H1 (cell line): ENCODE measurements around the gene ASTN2. TPM values are rescaled to one million over a fixed set of nuclear protein-coding genes. Genes with fewer than 3 reads are reported as not detected.

Experiments used
- CTCF ChIA-PET: fragments of 300-600 bp; sonication (Branson Sonifier 250); formaldehyde crosslinking; loops from one replicate; lab custom pipeline; 2021; ENCODE audit not compliant: partially characterized antibody; lab: Charles Lee
- POLR2A ChIA-PET: fragments of 300-600 bp; sonication (Branson Sonifier 250); formaldehyde crosslinking; loops from one replicate; lab custom pipeline; 2021; ENCODE audit warnings: inconsistent platforms; ENCODE audit not compliant: partially characterized antibody; lab: Charles Lee
- DNase-seq, 2 experiments: peaks; one replicate each; pipeline versions ENCODE4 v3.0.0 to v3.0.0-alpha.2; 2010 to 2022; ENCODE audit warnings: low spot score in 2 of 2, low read depth in 1 of 2, mixed read lengths in 1 of 2
- FAIRE-seq: peaks from 2 replicates; lab custom pipeline; 2011; peaks lifted over from hg19 to GRCh38; lab: Jason Lieb, UNC
- H2AFZ ChIP-seq: 2 replicates; pipeline ENCODE4 v1.8.1; 2012; ENCODE audit warnings: low read length, inconsistent platforms
- H2AK5ac ChIP-seq: 2 replicates; pipeline ENCODE4 v1.6.1; 2013; ENCODE audit warnings: low read depth, low read length
- H2BK120ac ChIP-seq: replicated peaks from 2 replicates; pipeline ENCODE3; 2013; ENCODE audit warnings: low read depth, low read length, inconsistent platforms
- H2BK12ac ChIP-seq: 2 replicates; pipeline ENCODE4 v1.6.1; 2013; ENCODE audit warnings: low read depth, low read length
- H2BK15ac ChIP-seq: 2 replicates; pipeline ENCODE4 v1.6.1; 2013; ENCODE audit warnings: low read length
- H2BK20ac ChIP-seq: 2 replicates; pipeline ENCODE4 v1.6.1; 2013; ENCODE audit warnings: low read length
- H2BK5ac ChIP-seq: 2 replicates; pipeline ENCODE4 v1.6.1; 2013; ENCODE audit warnings: low read depth, low read length
- H3K14ac ChIP-seq: 2 replicates; pipeline ENCODE4 v1.6.1; 2013; ENCODE audit warnings: inconsistent platforms; ENCODE audit not compliant: insufficient read length
- H3K18ac ChIP-seq: 2 replicates; pipeline ENCODE4 v1.6.1; 2013; ENCODE audit warnings: low read length; ENCODE audit errors: extremely low read depth
- H3K23ac ChIP-seq: 2 replicates; pipeline ENCODE4 v1.6.1; 2013; ENCODE audit warnings: inconsistent platforms; ENCODE audit not compliant: insufficient read length
- H3K23me2 ChIP-seq: 2 replicates; pipeline ENCODE4 v1.6.1; 2013; ENCODE audit warnings: low read depth, low read length
- H3K27ac ChIP-seq: 2 replicates; pipeline ENCODE4 v1.6.1; 2011; ENCODE audit warnings: low read depth, low read length, inconsistent platforms
- H3K27me3 ChIP-seq, 4 experiments: replicated peaks in 1 of 4; 1 replicate in 1 of 4; 2 replicates in 3 of 4; pipeline versions ENCODE4 v1.6.1 to v1.8.1; 2011 to 2013; ENCODE audit warnings: low read length in 3 of 4, mild to moderate bottlenecking in 3 of 4, inconsistent platforms in 2 of 4, mixed read lengths in 2 of 4, moderate library complexity in 1 of 4; ENCODE audit not compliant: control insufficient read depth in 3 of 4, insufficient read depth in 3 of 4; ENCODE audit errors: extremely low read depth in 1 of 4
- H3K36me3 ChIP-seq, 4 experiments: 2 replicates each; pipeline versions ENCODE4 v1.6.1 to v1.8.1; 2011 to 2013; ENCODE audit warnings: mild to moderate bottlenecking in 4 of 4, low read length in 3 of 4, moderate library complexity in 2 of 4, control low read depth in 1 of 4, inconsistent platforms in 1 of 4; ENCODE audit not compliant: insufficient read depth in 4 of 4, control insufficient read depth in 2 of 4
- H3K4ac ChIP-seq: replicated peaks from 2 replicates; pipeline ENCODE3; 2013; ENCODE audit warnings: low read length, low read depth, mixed read lengths, inconsistent platforms; ENCODE audit not compliant: insufficient read length
- H3K4me1 ChIP-seq, 4 experiments: replicated peaks in 1 of 4; 1 replicate in 1 of 4; 2 replicates in 3 of 4; pipeline versions ENCODE4 v1.6.1 to v1.8.1; 2011 to 2013; ENCODE audit warnings: low read length in 3 of 4, inconsistent platforms in 2 of 4, mixed read lengths in 1 of 4; ENCODE audit not compliant: insufficient read depth in 4 of 4, control insufficient read depth in 3 of 4
- H3K4me2 ChIP-seq, 2 experiments: 2 replicates each; pipeline versions ENCODE4 v1.6.1 to v1.8.1; 2011 to 2013; ENCODE audit warnings: low read depth in 2 of 2, low read length in 2 of 2, control low read depth in 1 of 2, inconsistent platforms in 1 of 2, mild to moderate bottlenecking in 1 of 2; ENCODE audit not compliant: insufficient read depth in 1 of 2
- H3K4me3 ChIP-seq, 4 experiments: fragments of 200-600, 300-600 bp in 1 of 4; sonication (generic), shearing (Covaris generic), sonication (Bioruptor Twin) in 1 of 4; 2 replicates each; pipeline versions ENCODE4 v1.5.1 to v1.8.1; 2011 to 2016; ENCODE audit warnings: low read length in 4 of 4, low read depth in 3 of 4, control low read depth in 2 of 4, inconsistent platforms in 2 of 4, mild to moderate bottlenecking in 2 of 4, mixed read lengths in 1 of 4, moderate library complexity in 1 of 4; ENCODE audit not compliant: insufficient read depth in 2 of 4; ENCODE audit errors: extremely low read depth in 1 of 4
- H3K56ac ChIP-seq: replicated peaks from 2 replicates; pipeline ENCODE3; 2013; ENCODE audit warnings: low read depth, mild to moderate bottlenecking, mixed read lengths, low read length, inconsistent platforms; ENCODE audit not compliant: insufficient read length
- H3K79me1 ChIP-seq: 2 replicates; pipeline ENCODE4 v1.6.1; 2013; ENCODE audit warnings: low read depth, low read length, control low read depth
- H3K79me2 ChIP-seq, 2 experiments: 2 replicates each; pipeline versions ENCODE4 v1.6.1 to v1.8.1; 2012 to 2013; ENCODE audit warnings: low read length in 2 of 2, mild to moderate bottlenecking in 2 of 2, inconsistent platforms in 1 of 2; ENCODE audit not compliant: insufficient read depth in 2 of 2, control insufficient read depth in 1 of 2
- H3K9ac ChIP-seq, 4 experiments: replicated peaks in 1 of 4; 1 replicate in 1 of 4; 2 replicates in 3 of 4; pipeline versions ENCODE4 v1.6.1 to v1.8.1; 2011 to 2013; ENCODE audit warnings: low read depth in 3 of 4, low read length in 3 of 4, control low read depth in 2 of 4, mild to moderate bottlenecking in 2 of 4, moderate library complexity in 2 of 4, inconsistent platforms in 1 of 4; ENCODE audit errors: extremely low read depth in 1 of 4
- H3K9me3 ChIP-seq, 2 experiments: 2 replicates each; pipeline versions ENCODE4 v1.6.1 to v1.8.1; 2012 to 2013; ENCODE audit warnings: mild to moderate bottlenecking in 2 of 2, moderate library complexity in 2 of 2, control low read depth in 1 of 2, inconsistent platforms in 1 of 2, low read depth in 1 of 2, low read length in 1 of 2, mixed read lengths in 1 of 2; ENCODE audit not compliant: insufficient read depth in 2 of 2
- H4K20me1 ChIP-seq, 2 experiments: replicated peaks in 1 of 2; 2 replicates each; pipeline versions ENCODE3 to v1.8.1; 2011 to 2013; ENCODE audit warnings: inconsistent platforms in 2 of 2, low read length in 2 of 2, mild to moderate bottlenecking in 1 of 2; ENCODE audit not compliant: insufficient read depth in 2 of 2, control insufficient read depth in 1 of 2
- H4K5ac ChIP-seq: 2 replicates; pipeline ENCODE4 v1.6.1; 2013; ENCODE audit warnings: low read length, low read depth, mixed read lengths, inconsistent platforms; ENCODE audit not compliant: insufficient read length
- H4K8ac ChIP-seq: 2 replicates; pipeline ENCODE4 v1.8.0; 2013; ENCODE audit warnings: mild to moderate bottlenecking, moderate library complexity, low read length, inconsistent platforms; ENCODE audit not compliant: insufficient read depth; ENCODE audit errors: extremely low read depth
- H4K91ac ChIP-seq: replicated peaks from 2 replicates; pipeline ENCODE3; 2013; ENCODE audit warnings: low read length, mixed read lengths, inconsistent platforms; ENCODE audit not compliant: insufficient read length
- BRCA1 ChIP-seq: IDR thresholded peaks from 2 replicates; pipeline ENCODE4 v1.6.1; 2012; ENCODE audit warnings: low read depth, low read length, improper control_type of control experiment
- CTCF ChIP-seq, 3 experiments: IDR thresholded peaks; 1 replicate in 2 of 3; 2 replicates in 1 of 3; pipeline versions ENCODE4 v1.5.1 to v1.6.1; 2011; ENCODE audit warnings: low read length in 3 of 3, mild to moderate bottlenecking in 3 of 3, inconsistent platforms in 2 of 3, low read depth in 1 of 3, moderate library complexity in 1 of 3; ENCODE audit not compliant: insufficient read depth in 1 of 3; ENCODE audit errors: control extremely low read depth in 1 of 3
- E2F6 ChIP-seq: IDR thresholded peaks from 2 replicates; pipeline ENCODE4 v1.6.1; 2012; ENCODE audit warnings: inconsistent platforms
- EP300 ChIP-seq, 2 experiments: IDR thresholded peaks; 1 replicate in 1 of 2; 2 replicates in 1 of 2; pipeline ENCODE4 v1.6.1; 2011 to 2012; ENCODE audit warnings: low read depth in 2 of 2, low read length in 2 of 2, mild to moderate bottlenecking in 2 of 2, borderline replicate concordance in 1 of 2, inconsistent platforms in 1 of 2, moderate library complexity in 1 of 2
- JUN ChIP-seq: IDR thresholded peaks from 2 replicates; pipeline ENCODE4 v1.6.1; 2011; ENCODE audit warnings: low read depth, mild to moderate bottlenecking, improper control_type of control experiment, low read length
- MAX ChIP-seq: IDR thresholded peaks from 2 replicates; pipeline ENCODE4 v1.6.1; 2012; ENCODE audit warnings: inconsistent platforms
- SIRT6 ChIP-seq: IDR thresholded peaks from one replicate; pipeline ENCODE4 v1.7.1; 2012; ENCODE audit warnings: low read length, inconsistent platforms
- TAF7 ChIP-seq: optimal IDR thresholded peaks from 2 replicates; pipeline ENCODE3; 2011; ENCODE audit warnings: low read depth, mild to moderate bottlenecking, inconsistent platforms, low read length, moderate library complexity, borderline replicate concordance
- TBP ChIP-seq: IDR thresholded peaks from 2 replicates; pipeline ENCODE4 v1.6.1; 2011; ENCODE audit warnings: low read depth, low read length, improper control_type of control experiment
- WGBS, 2 experiments: shearing (Covaris generic) in 1 of 2; methylation state at CpG; one replicate each; pipeline versions ENCODE4 v1.1.6 to v1.1.7; 2013 to 2015; ENCODE audit warnings: low lambda C conversion rate in 2 of 2, mixed read lengths in 2 of 2, inconsistent platforms in 1 of 2, low coverage in 1 of 2, missing lambda C conversion rate in 1 of 2; ENCODE audit not compliant: insufficient replicate concordance in 2 of 2, insufficient coverage in 1 of 2, insufficient read length in 1 of 2; ENCODE audit errors: extremely low coverage in 1 of 2, missing lambda C conversion rate in 1 of 2; 5-methylcytosine and 5-hydroxymethylcytosine counted together
- polyA plus RNA-seq, 7 experiments: library from polyadenylated mRNA; depleted of rRNA in 3 of 7; stranded (reverse) in 5 of 7; unstranded in 2 of 7; fragments of >200 nt in 5 of 7; fragments of 200-250 nt in 2 of 7; gene quantifications; 1 replicate in 5 of 7; 2 replicates in 1 of 7; 4 replicates in 1 of 7; pipeline versions ENCODE4 v1.2.1 to v1.2.3, GENCODE V29; 2011 to 2013; ENCODE audit warnings: missing spikeins in 2 of 7, mixed read lengths in 2 of 7
- total RNA-seq: library from RNA; stranded (reverse); fragmentation: NEBNext Ultra II Directional; extraction: Animal tissue kit (Norgen Biotek cat#: 25700); gene quantifications from 2 replicates; pipeline ENCODE4 v1.2.1, GENCODE V29; 2021

Gene ASTN2
- total and polyA plus RNA-seq, 2 of the 8 experiments (the other 6 are each of a cell fraction or from before 2014, with no cell fraction given), result 8.2 to 13.7 TPM

- Histone ChIP-seq H3K9ac (no peak overlapping the region), H3K9me3 (no peaks in the 10 kb centered on the region), H3K18ac (no peak overlapping the region), H4K20me1 (no peaks in the 10 kb centered on the region), H2AFZ (no peak overlapping the region), H3K27me3 (no peaks in the 10 kb centered on the region), H3K14ac (no peak overlapping the region), H3K4ac (no peak overlapping the region), H4K91ac (no peak overlapping the region), H3K36me3 (no peaks in the 10 kb centered on the region), H3K23me2 (no peaks in the 10 kb centered on the region), H2BK20ac (no peak overlapping the region), H3K4me2 (no peak overlapping the region), H3K23ac (no peak overlapping the region), H3K4me1 (peaks cover 0 to 3% (median 1%) of the 10 kb centered on the region in 4 experiments; a peak in 1 of 7 replicates), H3K27ac (no peak overlapping the region), H3K56ac (no peak overlapping the region), H4K8ac (no peak overlapping the region), H4K5ac (no peak overlapping the region), H3K4me3 (no peak overlapping the region), H3K79me2 (no peaks in the 10 kb centered on the region), H2BK15ac (no peak overlapping the region), H2AK5ac (no peak overlapping the region), H3K79me1 (no peaks in the 10 kb centered on the region), H2BK120ac (no peak overlapping the region), H2BK5ac (no peak overlapping the region), H2BK12ac (no peak overlapping the region)
- WGBS, 2 experiments, result 100% methylated on average over 2 of the region's 2 CpGs; no CpG with 5 or more reads in 1 of the 2 experiments
- CTCF ChIA-PET, result interaction anchor here (1.3 kb wide), 1 partner anchor 45 kb away, joined by 4 read pairs; no protein-coding TSS in a partner anchor
- FAIRE-seq (no peak), DNase-seq (no peak)
- POLR2A ChIA-PET, result no interaction called here
- TF ChIP-seq SIRT6, result no peak
- no peak for TF ChIP-seq TBP
- no peak for TF ChIP-seq JUN
- no peak for TF ChIP-seq EP300 (IDR thresholded peaks at IDR 0.05; ENCODE audit: borderline replicate concordance in 1 of 2, low read depth in 2 of 2, low read length in 2 of 2)
- TF ChIP-seq MAX, result no peak
- TF ChIP-seq TAF7, result no peak
- TF ChIP-seq CTCF (IDR thresholded peaks at IDR 0.05; ENCODE audit: control extremely low read depth in 1 of 3, insufficient read depth in 1 of 3, low read depth in 1 of 3, low read length in 3 of 3), result no peak
- no peak for TF ChIP-seq BRCA1
- TF ChIP-seq E2F6, result no peak
These were observed 870.0 kb downstream of the ASTN2 start for GRCh38 chr9:116544896-116545295.
